Right hindlimb (tissue), 1 donor: Measurements from ENCODE around the gene S100A5.
"Not testable (repeated sequence)": the region's sequence is repeated elsewhere in the genome, so short reads cannot be mapped to it uniquely, and the experiment has no call there.

ENCODE experiments used
- DNase-seq: peaks from one replicate; pipeline ENCODE4 v3.0.0-alpha.2; 2018

S100A5 gene

GRCh38 chr1:153540394-153541361 is at the start of gene S100A5:
Gene S100A5, minus strand, starts transcription at chr1:153540934. Its CDS starts 743 bp downstream, at chr1:153540191.
- no peak for DNase-seq

GRCh38 chr1:153588482-153588881 is 47.7 kb upstream of the S100A5 start:
- no peak for DNase-seq

GRCh38 chr1:153588033-153588432 is 47.3 kb upstream of the S100A5 start:
- DNase-seq = not testable (repeated sequence)

- no peak for DNase-seq
Measured at GRCh38 chr1:153587314-153587713, 46.6 kb upstream of the S100A5 start.

- DNase-seq = no peak
Measured at GRCh38 chr1:153586347-153586746, 45.6 kb upstream of the S100A5 start.

GRCh38 chr1:153585006-153585405 is 44.3 kb upstream of the S100A5 start:
- no peak for DNase-seq

GRCh38 chr1:153583976-153584375 is 43.2 kb upstream of the S100A5 start:
- no peak for DNase-seq

- not testable (repeated sequence) for DNase-seq
Measured at GRCh38 chr1:153583514-153583913, 42.8 kb upstream of the S100A5 start.

- DNase-seq = not testable (repeated sequence)
Measured at GRCh38 chr1:153582836-153583235, 42.1 kb upstream of the S100A5 start.

- DNase-seq = no peak
Measured at GRCh38 chr1:153578936-153579335, 38.2 kb upstream of the S100A5 start.

GRCh38 chr1:153578490-153578889 is 37.8 kb upstream of the S100A5 start:
- no peak for DNase-seq

GRCh38 chr1:153577624-153578051 is 36.9 kb upstream of the S100A5 start:
- no peak for DNase-seq

GRCh38 chr1:153577138-153577537 is 36.4 kb upstream of the S100A5 start:
- no peak for DNase-seq

GRCh38 chr1:153575497-153575896 is 34.8 kb upstream of the S100A5 start:
- not testable (repeated sequence) for DNase-seq

GRCh38 chr1:153575081-153575491 is 34.4 kb upstream of the S100A5 start:
- not testable (repeated sequence) for DNase-seq

GRCh38 chr1:153573351-153573750 is 32.6 kb upstream of the S100A5 start:
- DNase-seq = no peak

GRCh38 chr1:153572569-153573015 is 31.9 kb upstream of the S100A5 start:
- DNase-seq = peak; percentile 78

- no peak for DNase-seq
Measured at GRCh38 chr1:153571706-153572105, 31.0 kb upstream of the S100A5 start.

GRCh38 chr1:153570874-153571273 is 30.1 kb upstream of the S100A5 start:
- no peak for DNase-seq

- DNase-seq = no peak
Measured at GRCh38 chr1:153569465-153569864, 28.7 kb upstream of the S100A5 start.

GRCh38 chr1:153568367-153569099 is 27.8 kb upstream of the S100A5 start:
- peak; percentile 92 for DNase-seq

- DNase-seq = no peak
Measured at GRCh38 chr1:153567621-153568366, 27.1 kb upstream of the S100A5 start.
